LNCaP clone FGC (cell line): ENCODE measurements around the gene CCL16.
A peak's percentile ranks its signal among the peaks of the same experiment; 100 is the strongest.

ENCODE experiments used
- DNase-seq: peaks from one replicate; pipeline ENCODE4 v3.0.0-alpha.2; 2011; ENCODE audit warnings: low read depth
- H3K4me3 ChIP-seq: 2 replicates; pipeline ENCODE4 v1.5.1; 2011; ENCODE audit warnings: mild to moderate bottlenecking, low read depth, low read length, control low read depth
- CTCF ChIP-seq: IDR thresholded peaks from 2 replicates; pipeline ENCODE4 v1.5.1; 2012; ENCODE audit warnings: mild to moderate bottlenecking; ENCODE audit not compliant: control insufficient read depth, insufficient read depth; ENCODE audit errors: extremely low read depth

Gene CCL16

GRCh38 chr17:35973333-35974260 lies 7.7 kb downstream of the CCL16 start:
- H3K4me3 ChIP-seq, result no peak overlapping the region
- TF ChIP-seq CTCF, result no peak
- no peak for DNase-seq

- TF ChIP-seq CTCF, result no peak
- no peak overlapping the region for H3K4me3 ChIP-seq
- DNase-seq, result no peak
These were observed 8.4 kb downstream of the CCL16 start for GRCh38 chr17:35972945-35973332.

- DNase-seq, result no peak
- no peak for TF ChIP-seq CTCF
- H3K4me3 ChIP-seq, result no peak overlapping the region
These were observed 8.8 kb downstream of the CCL16 start for GRCh38 chr17:35972535-35972934.

GRCh38 chr17:35972066-35972465 lies 9.2 kb downstream of the CCL16 start:
- no peak for TF ChIP-seq CTCF
- H3K4me3 ChIP-seq, result no peak overlapping the region
- DNase-seq, result no peak

- no peak overlapping the region for H3K4me3 ChIP-seq
- DNase-seq, result peak; percentile 61
- peak; percentile 93 for TF ChIP-seq CTCF
These were observed 11.5 kb downstream of the CCL16 start for GRCh38 chr17:35969558-35970380.

- TF ChIP-seq CTCF, result no peak
- DNase-seq, result no peak
- H3K4me3 ChIP-seq, result no peak overlapping the region
These were observed 12.7 kb downstream of the CCL16 start for GRCh38 chr17:35968520-35969054.
